ENCODE results near the gene IL32.

IL32 gene

GRCh38 chr16:3022684-3023414, 42.6 kb upstream of the IL32 start:
- peak overlapping the region; percentile 99 for H3K27ac ChIP-seq (ENCODE audit: low read depth, low read length)
- no peaks in the 10 kb centered on the region for H3K27me3 ChIP-seq (ENCODE audit: control insufficient read depth, insufficient read depth, low read length)
- peak overlapping the region; percentile 94 for H3K4me3 ChIP-seq (ENCODE audit: low read depth, low read length)
- H3K4me1 ChIP-seq (ENCODE audit: control insufficient read depth, insufficient read depth, low read length): peaks cover 28% of the 10 kb centered on the region
- peaks cover 36% of the 10 kb centered on the region for H3K36me3 ChIP-seq (ENCODE audit: control insufficient read depth, insufficient read depth, low read length)
- H3K9ac ChIP-seq (ENCODE audit: low read length): peak overlapping the region; percentile 98
- no peaks in the 10 kb centered on the region for H3K9me3 ChIP-seq (ENCODE audit: control insufficient read depth, insufficient read depth, low read depth, low read length)

GRCh38 chr16:3023415-3023668, 42.1 kb upstream of the IL32 start:
- Histone ChIP-seq H3K27me3 (ENCODE audit: control insufficient read depth, insufficient read depth, low read length) (no peaks in the 10 kb centered on the region), H3K9me3 (ENCODE audit: control insufficient read depth, insufficient read depth, low read depth, low read length) (no peaks in the 10 kb centered on the region), H3K27ac (ENCODE audit: low read depth, low read length) (peak overlapping the region; percentile 99; the same call in 1 of the 2 replicates), H3K4me1 (ENCODE audit: control insufficient read depth, insufficient read depth, low read length) (peaks cover 28% of the 10 kb centered on the region), H3K9ac (ENCODE audit: low read length) (peak overlapping the region; percentile 98), H3K4me3 (ENCODE audit: low read depth, low read length) (peak overlapping the region; percentile 94), H3K36me3 (ENCODE audit: control insufficient read depth, insufficient read depth, low read length) (peaks cover 36% of the 10 kb centered on the region)

- H3K9ac ChIP-seq (ENCODE audit: low read length): peak within 1 kb of the TSS; percentile 98
- H3K9me3 ChIP-seq (ENCODE audit: control insufficient read depth, insufficient read depth, low read depth, low read length): no peaks in the 10 kb centered on the region
- H3K4me3 ChIP-seq (ENCODE audit: low read depth, low read length): peak within 1 kb of the TSS; percentile 94
- H3K27me3 ChIP-seq (ENCODE audit: control insufficient read depth, insufficient read depth, low read length): peaks cover 5% of the 10 kb centered on the region; the same call in 1 of the 2 replicates
- H3K36me3 ChIP-seq (ENCODE audit: control insufficient read depth, insufficient read depth, low read length): peaks cover 36% of the 10 kb centered on the region
- peaks cover 30% of the 10 kb centered on the region for H3K4me1 ChIP-seq (ENCODE audit: control insufficient read depth, insufficient read depth, low read length)
- peak within 1 kb of the TSS; percentile 99 for H3K27ac ChIP-seq (ENCODE audit: low read depth, low read length)
These were observed 41.6 kb upstream of the IL32 start, which contains the start of the genes HCFC1R1 and THOC6 for GRCh38 chr16:3023669-3024478. Gene HCFC1R1 (minus strand): TSS chr16:3023942. CDS start chr16:3023941, 1 bp downstream. Gene THOC6 (plus strand): TSS chr16:3024035. CDS start chr16:3024327, 292 bp downstream.

GRCh38 chr16:3025032-3026002, 40.1 kb upstream of the IL32 start:
- Histone ChIP-seq H3K4me3 (ENCODE audit: low read depth, low read length) (no peak overlapping the region), H3K4me1 (ENCODE audit: control insufficient read depth, insufficient read depth, low read length) (peaks cover 30% of the 10 kb centered on the region), H3K27ac (ENCODE audit: low read depth, low read length) (no peak overlapping the region), H3K27me3 (ENCODE audit: control insufficient read depth, insufficient read depth, low read length) (peaks cover 19% of the 10 kb centered on the region), H3K36me3 (ENCODE audit: control insufficient read depth, insufficient read depth, low read length) (peaks cover 36% of the 10 kb centered on the region), H3K9me3 (ENCODE audit: control insufficient read depth, insufficient read depth, low read depth, low read length) (no peaks in the 10 kb centered on the region), H3K9ac (ENCODE audit: low read length) (no peak overlapping the region)

- peaks cover 36% of the 10 kb centered on the region for H3K36me3 ChIP-seq (ENCODE audit: control insufficient read depth, insufficient read depth, low read length)
- peaks cover 26% of the 10 kb centered on the region for H3K27me3 ChIP-seq (ENCODE audit: control insufficient read depth, insufficient read depth, low read length)
These were observed 39.4 kb upstream of the IL32 start for GRCh38 chr16:3026003-3026378.

GRCh38 chr16:3026609-3027488, 38.6 kb upstream of the IL32 start:
- Histone ChIP-seq H3K36me3 (ENCODE audit: control insufficient read depth, insufficient read depth, low read length) (peaks cover 32% of the 10 kb centered on the region), H3K4me1 (ENCODE audit: control insufficient read depth, insufficient read depth, low read length) (peaks cover 32% of the 10 kb centered on the region), H3K4me3 (ENCODE audit: low read depth, low read length) (no peak overlapping the region), H3K9ac (ENCODE audit: low read length) (no peak overlapping the region), H3K27me3 (ENCODE audit: control insufficient read depth, insufficient read depth, low read length) (peaks cover 27% of the 10 kb centered on the region), H3K27ac (ENCODE audit: low read depth, low read length) (no peak overlapping the region), H3K9me3 (ENCODE audit: control insufficient read depth, insufficient read depth, low read depth, low read length) (no peaks in the 10 kb centered on the region)

More at GRCh38 chr16:3026003-3026378, 39.4 kb upstream of the IL32 start:
- Histone ChIP-seq H3K4me1 (ENCODE audit: control insufficient read depth, insufficient read depth, low read length) (peaks cover 32% of the 10 kb centered on the region), H3K27ac (ENCODE audit: low read depth, low read length) (no peak overlapping the region), H3K4me3 (ENCODE audit: low read depth, low read length) (no peak overlapping the region), H3K9me3 (ENCODE audit: control insufficient read depth, insufficient read depth, low read depth, low read length) (no peaks in the 10 kb centered on the region), H3K9ac (ENCODE audit: low read length) (no peak overlapping the region)

- Histone ChIP-seq H3K9me3 (ENCODE audit: control insufficient read depth, insufficient read depth, low read depth, low read length) (no peaks in the 10 kb centered on the region), H3K27ac (ENCODE audit: low read depth, low read length) (no peak overlapping the region), H3K36me3 (ENCODE audit: control insufficient read depth, insufficient read depth, low read length) (peaks cover 29% of the 10 kb centered on the region), H3K27me3 (ENCODE audit: control insufficient read depth, insufficient read depth, low read length) (peaks cover 30% of the 10 kb centered on the region), H3K4me1 (ENCODE audit: control insufficient read depth, insufficient read depth, low read length) (peaks cover 28% of the 10 kb centered on the region), H3K9ac (ENCODE audit: low read length) (no peak overlapping the region), H3K4me3 (ENCODE audit: low read depth, low read length) (no peak overlapping the region)
These were observed 38.0 kb upstream of the IL32 start for GRCh38 chr16:3027489-3027795.

- H3K27ac ChIP-seq (ENCODE audit: low read depth, low read length): no peak overlapping the region
- H3K27me3 ChIP-seq (ENCODE audit: control insufficient read depth, insufficient read depth, low read length): peaks cover 36% of the 10 kb centered on the region
- peaks cover 22% of the 10 kb centered on the region for H3K4me1 ChIP-seq (ENCODE audit: control insufficient read depth, insufficient read depth, low read length)
- H3K36me3 ChIP-seq (ENCODE audit: control insufficient read depth, insufficient read depth, low read length): peaks cover 23% of the 10 kb centered on the region
- H3K9ac ChIP-seq (ENCODE audit: low read length): no peak overlapping the region
- H3K9me3 ChIP-seq (ENCODE audit: control insufficient read depth, insufficient read depth, low read depth, low read length): no peaks in the 10 kb centered on the region
- 0 out of 2 replicates have a peak overlapping the region, but pooled peaks have one; percentile 31 for H3K4me3 ChIP-seq (ENCODE audit: low read depth, low read length)
These were observed 37.3 kb upstream of the IL32 start for GRCh38 chr16:3027983-3028715.

GRCh38 chr16:3028716-3029319, 36.6 kb upstream of the IL32 start:
- no peak overlapping the region for H3K9ac ChIP-seq (ENCODE audit: low read length)
- no peaks in the 10 kb centered on the region for H3K9me3 ChIP-seq (ENCODE audit: control insufficient read depth, insufficient read depth, low read depth, low read length)
- peaks cover 23% of the 10 kb centered on the region for H3K36me3 ChIP-seq (ENCODE audit: control insufficient read depth, insufficient read depth, low read length)
- no peak overlapping the region for H3K27ac ChIP-seq (ENCODE audit: low read depth, low read length)
- H3K4me1 ChIP-seq (ENCODE audit: control insufficient read depth, insufficient read depth, low read length): peaks cover 22% of the 10 kb centered on the region
- H3K27me3 ChIP-seq (ENCODE audit: control insufficient read depth, insufficient read depth, low read length): peaks cover 42% of the 10 kb centered on the region
- 0 out of 2 replicates have a peak overlapping the region, but pooled peaks have one; percentile 13 for H3K4me3 ChIP-seq (ENCODE audit: low read depth, low read length)
